Measurements from ENCODE around the gene SELENOK.

Gene SELENOK

DNA sequence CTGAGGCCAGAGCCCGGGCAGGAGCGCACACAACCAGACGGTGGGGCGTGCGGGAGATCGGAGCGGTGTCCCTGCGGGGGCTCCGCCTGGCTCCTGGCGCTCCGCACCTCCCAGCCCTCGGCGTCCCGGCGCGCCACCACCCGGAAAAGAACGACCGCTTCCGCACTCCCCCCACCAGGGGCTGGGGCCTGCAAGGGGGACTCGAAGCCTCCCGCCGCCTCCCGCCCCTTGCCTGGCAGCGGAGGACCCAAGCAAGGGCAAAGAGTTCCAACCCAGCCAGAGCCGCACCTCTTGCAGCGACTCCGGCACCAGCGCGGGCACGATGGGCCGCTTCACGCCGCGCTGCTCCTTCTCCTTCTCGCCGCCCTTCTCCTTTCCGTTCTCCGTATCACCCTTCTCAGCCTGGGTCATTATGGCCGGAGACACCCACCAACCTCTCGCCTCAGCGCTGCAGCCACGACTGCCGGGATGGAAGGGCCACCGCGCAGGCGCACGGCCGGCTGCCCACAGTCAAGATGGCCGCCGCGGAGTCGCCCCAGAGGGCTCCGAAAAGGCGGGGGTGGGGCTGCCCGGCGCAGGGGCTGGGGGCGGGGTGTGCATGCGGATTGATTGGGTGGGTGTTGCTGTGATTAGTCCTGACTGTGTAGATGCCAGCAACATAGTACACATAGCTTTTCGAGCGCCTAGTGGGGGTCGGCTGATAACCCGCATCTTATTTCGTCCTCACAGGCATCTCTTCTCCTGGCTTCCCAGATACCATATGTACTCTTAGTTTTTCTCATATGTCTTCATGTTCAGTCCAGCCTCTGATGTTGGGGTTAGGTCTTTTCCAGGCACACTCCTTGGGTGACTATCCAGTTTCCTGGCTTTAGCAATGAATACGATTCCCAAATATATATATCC is 9.7 kb downstream of the SELENOK start, which contains the start of gene ACTR8:
Gene ACTR8 (minus strand): TSS at position 462 of the 903 bp plus-strand sequence. CDS start 51 bp downstream, at position 411.
- peak; percentile 6 for DNase-seq

DNA sequence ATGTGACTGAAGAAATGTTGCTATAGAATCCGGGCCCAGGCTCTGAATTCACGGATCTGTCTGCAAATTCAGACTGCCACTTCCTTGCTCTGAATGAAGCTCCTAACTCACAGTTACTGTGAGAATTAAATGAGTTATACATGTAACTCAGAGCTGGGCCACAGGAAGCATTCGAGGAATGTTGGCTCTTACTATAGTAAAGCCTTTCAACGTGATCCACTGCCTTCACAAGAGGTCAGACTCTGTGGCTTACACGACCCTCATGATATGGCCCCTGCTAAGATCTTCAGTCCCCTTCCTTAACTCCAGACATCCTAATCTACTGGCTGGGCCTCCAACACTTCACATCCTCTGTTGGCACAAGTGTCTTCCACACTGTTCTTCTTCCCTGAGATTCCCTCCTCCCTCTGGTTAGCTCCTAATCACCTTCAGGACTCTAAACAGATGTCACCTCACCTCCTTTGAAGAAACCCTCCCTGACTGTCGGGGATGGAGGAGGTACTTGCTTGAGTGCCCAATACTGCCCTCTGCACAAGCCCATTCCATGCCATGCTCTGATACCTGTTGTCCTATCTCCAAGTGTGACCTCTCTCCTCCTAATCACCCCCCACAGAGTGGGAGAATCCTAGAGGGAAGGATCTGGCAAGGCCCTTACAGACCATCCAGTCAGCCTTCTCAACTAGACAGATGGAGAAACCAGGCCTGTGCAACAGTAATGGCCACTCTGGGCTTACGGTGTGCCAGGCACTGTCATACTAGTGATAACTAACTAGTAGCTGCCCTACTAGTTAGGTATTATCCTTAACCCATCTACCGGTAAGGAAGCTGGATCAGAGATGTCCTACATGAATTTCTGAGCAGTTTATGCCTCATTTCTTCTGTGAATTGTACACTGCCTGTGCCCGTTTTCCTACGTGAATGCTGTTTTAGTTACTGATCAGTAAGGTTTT is 11.0 kb downstream of the SELENOK start:
- no peak for DNase-seq

DNA sequence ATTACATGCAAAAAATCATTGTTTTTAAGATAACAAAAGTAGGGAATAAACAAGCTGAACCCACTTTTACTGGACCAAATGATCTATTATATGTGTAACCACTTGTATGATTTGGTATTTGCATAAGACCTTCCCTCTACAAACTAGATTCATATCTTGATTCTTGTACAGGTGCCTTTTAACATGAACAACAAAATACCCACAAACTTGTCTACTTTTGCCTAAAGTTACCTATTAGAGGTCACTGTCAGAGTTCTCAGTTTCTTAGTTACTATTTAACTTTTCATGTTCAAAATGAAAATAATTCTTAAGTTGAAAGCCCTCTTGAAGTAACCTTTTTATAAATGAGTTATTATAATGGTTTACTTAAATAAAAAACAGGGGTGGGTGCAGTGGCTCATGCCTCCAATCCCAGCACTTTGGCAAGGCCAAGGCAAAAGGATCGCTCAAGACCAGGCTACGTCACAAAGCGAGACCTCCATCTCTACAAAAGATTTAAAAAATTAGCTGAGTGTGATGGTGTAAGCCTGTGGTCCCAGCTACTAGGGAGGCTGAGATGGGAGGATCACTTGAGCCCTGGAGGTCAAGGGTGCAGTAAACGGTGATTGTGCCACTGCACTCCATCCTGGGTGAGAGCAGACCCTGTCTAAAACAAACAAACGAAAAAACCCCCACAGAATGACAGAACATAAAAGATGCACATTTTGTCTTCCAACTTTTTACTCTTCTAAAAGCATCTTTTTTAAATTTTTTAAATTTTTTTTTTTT is 25.7 kb downstream of the SELENOK start:
- DNase-seq: no peak

DNA sequence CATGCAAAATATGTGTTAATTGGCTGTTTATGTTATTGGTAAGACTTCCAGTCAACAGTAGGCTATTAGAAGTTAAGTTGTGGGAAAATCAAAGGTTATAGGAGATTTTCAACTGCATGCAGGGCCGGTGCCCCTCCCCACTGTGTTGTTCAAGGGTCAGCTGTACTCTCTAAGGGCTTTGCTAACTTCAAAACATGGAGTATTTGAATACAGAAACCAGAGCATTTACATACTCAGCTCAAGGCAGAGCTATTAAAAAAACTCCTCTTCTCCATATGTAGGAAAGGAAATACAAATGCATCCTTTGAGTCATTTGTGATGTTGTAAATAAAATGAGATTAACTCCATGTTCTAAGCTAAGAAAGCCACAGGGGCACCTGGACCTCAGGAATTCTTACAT is 28.5 kb downstream of the SELENOK start:
- DNase-seq: no peak

DNA sequence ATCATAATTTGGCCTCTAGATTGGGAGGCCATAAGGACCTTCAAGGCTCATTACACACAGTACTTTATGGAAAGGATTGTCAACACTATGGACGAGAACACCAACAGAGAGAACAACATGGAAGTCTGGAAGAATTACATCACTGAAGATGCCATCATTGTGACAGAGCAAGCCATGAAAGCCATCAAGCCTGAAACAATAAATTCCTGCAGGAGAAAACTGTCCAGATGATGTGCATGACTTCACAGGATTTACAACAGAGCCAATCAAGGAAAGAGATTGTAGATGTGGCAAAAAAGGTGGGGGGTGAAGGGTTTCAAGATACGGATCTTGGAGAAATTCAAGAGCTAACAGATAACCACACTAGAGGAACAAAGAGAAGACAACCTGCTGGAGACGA is 29.4 kb downstream of the SELENOK start:
- no peak for DNase-seq

DNA sequence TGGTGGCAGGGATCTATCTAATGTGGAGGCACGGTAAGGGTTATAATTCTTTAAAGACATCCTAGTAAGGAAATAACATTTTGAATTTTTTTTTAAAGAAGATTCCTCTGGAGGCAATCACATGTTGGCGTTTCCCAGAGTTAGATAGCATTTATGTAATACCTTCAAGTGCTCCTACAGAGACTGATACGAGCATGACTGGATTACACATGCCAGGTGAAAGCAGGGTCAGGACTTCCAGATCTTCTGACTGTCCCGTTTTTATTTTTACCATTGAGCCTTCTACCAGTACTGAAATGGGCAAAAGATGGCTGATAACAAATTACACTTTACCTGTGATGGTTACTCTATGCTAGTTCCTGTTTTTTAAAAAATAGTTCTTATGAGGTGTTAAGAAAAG is 31.5 kb downstream of the SELENOK start:
- DNase-seq: no peak

DNA sequence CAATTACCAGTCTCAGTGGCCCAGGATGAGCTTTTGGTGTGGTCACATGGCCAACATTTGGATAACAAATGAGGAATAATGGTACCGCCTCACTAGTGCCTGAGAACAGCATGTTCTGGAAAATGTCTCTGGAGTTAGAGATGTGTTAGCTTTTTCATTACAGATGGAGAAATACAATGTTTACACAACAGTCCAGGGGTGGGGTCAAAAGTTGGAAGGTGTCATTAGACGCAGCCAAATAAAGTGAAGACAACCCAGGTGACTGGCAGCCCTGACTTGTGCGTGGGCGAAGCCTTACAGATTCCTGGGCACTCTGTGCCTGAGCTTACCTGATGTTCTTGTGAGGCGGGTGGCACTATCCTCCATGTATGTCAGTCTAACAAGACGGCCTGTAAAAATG is 32.5 kb downstream of the SELENOK start:
- no peak for DNase-seq

DNA sequence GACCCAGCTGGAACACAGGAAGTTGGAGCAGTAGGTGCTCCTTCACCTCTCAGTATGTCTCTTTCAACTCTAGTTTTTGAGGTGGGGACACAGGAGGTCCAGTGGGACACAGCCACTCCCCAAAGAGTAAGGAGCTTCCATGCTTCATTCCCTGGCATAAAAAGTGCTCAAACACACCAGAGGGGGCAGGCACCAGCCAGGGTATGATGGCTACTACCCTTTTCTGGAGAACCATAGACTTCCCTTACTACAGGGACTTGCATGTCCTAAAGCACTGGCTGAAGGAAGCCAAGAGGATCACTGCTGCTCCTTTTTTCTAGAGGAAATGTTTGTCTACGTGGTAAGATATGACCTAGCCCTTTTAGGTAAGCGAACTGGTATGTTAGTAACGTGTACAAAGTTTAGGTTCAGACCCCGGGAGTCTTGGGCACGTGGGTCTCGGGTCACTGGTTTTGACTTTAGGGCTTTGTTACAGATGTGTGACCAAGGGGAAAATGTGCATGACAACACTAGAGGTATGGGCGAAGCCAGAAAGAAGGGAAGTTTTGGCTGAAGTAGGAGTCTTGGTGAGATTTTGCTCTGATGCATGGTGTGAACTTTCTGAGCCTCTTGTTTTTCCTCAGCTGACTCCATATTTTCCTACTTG is 33.4 kb downstream of the SELENOK start:
- DNase-seq: no peak

DNA sequence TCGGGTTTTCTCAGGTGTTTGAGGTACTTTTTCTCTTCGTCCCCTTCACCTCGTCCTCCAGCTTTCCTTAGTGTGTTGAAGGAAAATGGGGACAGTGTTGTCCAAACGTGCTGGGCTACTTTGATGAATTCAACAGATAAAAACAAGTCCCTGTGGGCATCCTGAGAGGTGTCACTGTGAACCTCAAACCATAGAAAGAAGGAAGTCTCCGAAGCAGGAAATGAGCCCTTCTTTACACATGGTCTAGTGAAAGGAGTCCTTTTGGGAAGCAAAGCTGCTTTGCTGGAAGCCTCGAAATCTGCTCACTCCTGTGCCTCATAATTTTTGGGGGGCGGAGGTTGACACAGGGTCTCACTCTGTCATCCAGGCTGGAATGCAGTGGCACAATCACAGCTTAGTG is 34.7 kb downstream of the SELENOK start:
- DNase-seq: no peak

DNA sequence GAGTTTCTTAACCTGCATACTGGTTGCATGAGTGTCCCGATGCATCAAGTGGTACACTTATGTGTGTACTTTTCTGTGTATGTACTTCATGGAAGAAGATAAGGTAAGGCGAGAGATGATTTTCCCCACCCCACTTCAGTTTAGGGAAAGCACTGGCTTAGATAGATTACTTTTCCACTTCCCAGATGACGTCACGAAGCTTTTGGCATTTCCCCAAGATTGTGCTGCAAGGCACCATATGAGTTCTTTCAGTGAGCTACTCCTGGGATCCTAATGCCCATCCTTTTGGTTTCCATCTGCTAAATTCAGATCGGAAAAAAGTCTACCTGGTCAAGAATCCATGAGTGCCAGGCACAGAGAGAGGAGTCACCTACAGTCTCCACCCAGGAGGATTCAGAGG is 40.8 kb downstream of the SELENOK start:
- no peak for DNase-seq

DNA sequence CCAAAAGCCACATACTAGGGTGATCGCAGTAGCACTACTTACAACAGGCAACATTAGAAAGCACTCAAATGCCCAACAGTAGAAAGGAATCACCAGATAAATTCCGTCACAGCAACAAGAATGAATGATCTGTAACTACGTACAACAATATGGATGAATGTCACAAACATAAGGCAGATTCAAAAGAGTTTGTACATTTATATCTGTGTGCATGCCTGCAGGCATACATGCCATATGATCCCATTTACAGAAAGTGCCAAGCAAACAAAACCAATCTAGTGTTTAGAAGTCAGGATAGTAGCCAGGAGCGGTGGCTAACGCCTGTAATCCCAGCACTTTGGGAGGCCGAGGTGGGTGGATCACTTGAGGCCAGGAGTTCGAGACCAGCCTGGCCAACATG is 41.7 kb downstream of the SELENOK start:
- DNase-seq: no peak

DNA sequence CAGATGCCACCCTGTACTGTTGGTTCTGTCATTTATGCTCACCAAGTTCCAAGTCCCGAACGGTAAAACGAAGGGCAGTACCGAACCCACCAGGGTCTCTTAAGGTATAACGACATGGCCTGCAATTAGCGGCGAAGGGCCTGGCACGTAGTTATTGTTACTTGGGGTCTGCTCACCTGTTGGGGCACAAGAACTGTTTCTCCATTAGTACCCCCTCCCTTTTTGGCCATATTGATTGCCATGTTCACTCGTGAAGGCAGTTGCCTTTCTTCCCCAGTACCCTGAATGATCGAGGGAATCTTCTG is 44.9 kb downstream of the SELENOK start:
- DNase-seq: no peak

DNA sequence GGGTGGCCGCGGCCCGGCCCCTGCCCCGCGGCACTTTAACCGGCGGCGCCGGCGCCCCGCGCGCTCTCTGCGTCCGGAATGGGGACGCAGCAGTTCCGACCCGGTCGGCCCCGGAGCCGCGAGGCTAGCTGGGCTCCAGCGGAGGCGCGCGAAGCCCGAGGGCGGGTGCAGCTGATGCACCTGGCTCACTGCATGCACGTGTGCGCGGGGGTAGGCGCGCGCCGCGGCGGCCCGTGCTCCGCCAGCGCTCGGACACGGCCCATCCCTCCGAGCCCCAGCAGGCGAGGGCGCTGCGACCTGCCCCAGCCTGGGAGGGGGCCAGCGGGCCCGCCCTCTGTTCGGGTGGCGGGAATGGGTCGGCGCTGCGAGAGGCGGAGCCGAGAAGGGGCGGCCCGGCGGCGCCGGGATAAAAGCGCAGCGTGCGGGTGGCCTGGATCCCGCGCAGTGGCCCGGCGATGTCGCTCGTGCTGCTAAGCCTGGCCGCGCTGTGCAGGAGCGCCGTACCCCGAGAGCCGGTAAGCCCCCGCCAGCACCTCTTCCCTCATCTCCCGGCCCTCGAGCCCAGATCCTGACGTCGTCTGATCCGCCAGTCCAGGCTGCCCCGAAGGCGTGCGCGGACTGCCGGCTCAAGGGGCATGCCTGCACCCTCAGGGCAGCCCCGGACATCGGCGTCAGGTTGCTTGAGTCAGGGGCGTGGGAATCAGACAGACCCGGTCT is 45.4 kb downstream of the SELENOK start, which contains the start of the genes CHDH and IL17RB:
Gene CHDH (minus strand): TSS at position 286 of the 717 bp plus-strand sequence. CDS start 22,411 bp downstream, outside the sequence.
Gene IL17RB (plus strand): TSS at position 435 of the 717 bp plus-strand sequence. CDS start 21 bp downstream, at position 456.
- no peak for DNase-seq

DNA sequence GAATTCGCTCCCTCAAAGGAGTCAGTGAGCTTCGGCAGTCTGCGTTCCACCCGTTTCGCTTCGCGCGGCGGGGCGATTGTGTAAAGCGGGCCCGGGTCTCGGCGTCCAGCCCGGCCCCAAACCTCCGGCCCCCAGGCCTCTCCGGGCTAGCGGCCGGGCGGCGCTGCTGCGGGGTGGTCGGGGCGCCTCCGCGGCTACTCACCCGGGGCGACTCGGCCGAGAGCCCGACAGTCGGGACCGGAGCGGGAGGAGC is 45.9 kb downstream of the SELENOK start:
- DNase-seq: no peak

DNA sequence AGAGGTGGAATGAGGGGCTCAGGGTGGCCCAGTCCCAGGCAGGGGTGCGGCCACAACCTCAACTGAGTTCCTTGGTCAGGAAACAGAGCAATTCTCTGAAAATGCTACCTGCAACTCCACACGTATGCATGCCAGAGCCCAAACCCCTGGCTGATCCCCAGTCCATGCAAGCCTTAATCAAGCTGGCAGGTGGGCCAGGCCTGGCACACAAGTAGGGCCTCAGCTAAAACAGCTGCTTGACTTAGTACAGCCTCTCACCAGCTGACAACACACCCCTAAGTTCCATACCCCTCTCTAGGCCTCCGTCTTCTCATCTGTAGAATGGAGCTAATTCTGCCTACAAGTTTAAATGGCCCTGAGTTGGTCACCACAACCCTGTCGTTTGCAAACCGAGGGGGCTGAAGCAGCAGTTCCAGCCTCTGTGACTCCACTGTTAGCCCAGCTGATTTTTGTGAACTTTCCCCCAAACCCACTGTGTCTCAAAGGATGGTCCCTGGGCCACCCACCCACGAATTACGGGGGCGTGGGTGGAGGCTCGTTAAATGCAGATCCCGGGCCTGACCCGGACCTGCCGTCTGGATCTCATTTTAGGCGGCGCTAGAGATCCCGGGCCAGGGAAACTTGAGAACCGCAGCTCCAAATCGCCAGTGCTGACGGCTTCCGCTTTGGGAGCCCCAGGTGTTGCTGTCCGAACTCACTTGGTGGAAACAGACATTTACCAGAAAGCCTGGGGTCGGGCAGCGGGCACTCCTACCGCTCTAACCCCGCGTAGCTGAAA is 46.4 kb downstream of the SELENOK start:
- no peak for DNase-seq

DNA sequence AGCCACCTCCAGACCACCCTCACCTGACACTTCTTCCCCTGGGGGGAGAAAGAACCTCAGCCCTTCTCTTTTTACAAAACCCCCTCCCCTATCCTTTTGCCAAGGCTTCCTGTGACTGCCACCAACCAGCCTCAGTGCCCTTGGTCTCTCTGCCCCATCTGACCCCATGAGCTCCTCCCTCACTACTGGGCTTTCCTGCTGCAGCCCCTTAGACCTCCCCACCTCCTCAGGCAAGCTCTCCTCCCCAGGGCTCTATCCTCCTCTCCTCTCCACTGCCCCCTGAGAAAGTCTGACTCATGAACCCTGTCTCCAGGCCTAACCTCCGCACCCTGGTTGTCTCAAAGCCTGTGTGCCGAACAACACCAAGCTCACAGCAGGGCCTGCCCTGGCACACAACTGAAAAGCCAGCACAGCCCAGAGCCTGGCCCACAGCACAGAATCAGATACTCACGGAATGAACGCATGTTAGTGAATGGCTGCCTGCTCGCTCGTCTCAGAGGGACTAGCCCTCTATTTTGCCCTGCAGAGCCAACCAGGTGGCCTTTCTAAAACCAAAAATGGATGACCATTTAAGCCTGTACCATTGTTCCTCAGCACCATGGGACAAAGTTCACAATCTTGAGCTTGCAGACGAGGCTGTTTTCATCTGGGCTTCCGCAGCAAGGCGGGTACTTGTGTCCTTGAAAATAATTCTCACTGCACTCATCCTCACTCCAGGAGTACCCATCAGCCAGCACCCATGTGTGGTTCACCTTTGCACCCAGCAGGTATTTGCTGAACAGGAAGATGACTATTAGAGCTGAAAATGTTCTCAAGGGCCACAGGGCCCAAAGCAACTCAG is 47.2 kb downstream of the SELENOK start:
- no peak for DNase-seq

DNA sequence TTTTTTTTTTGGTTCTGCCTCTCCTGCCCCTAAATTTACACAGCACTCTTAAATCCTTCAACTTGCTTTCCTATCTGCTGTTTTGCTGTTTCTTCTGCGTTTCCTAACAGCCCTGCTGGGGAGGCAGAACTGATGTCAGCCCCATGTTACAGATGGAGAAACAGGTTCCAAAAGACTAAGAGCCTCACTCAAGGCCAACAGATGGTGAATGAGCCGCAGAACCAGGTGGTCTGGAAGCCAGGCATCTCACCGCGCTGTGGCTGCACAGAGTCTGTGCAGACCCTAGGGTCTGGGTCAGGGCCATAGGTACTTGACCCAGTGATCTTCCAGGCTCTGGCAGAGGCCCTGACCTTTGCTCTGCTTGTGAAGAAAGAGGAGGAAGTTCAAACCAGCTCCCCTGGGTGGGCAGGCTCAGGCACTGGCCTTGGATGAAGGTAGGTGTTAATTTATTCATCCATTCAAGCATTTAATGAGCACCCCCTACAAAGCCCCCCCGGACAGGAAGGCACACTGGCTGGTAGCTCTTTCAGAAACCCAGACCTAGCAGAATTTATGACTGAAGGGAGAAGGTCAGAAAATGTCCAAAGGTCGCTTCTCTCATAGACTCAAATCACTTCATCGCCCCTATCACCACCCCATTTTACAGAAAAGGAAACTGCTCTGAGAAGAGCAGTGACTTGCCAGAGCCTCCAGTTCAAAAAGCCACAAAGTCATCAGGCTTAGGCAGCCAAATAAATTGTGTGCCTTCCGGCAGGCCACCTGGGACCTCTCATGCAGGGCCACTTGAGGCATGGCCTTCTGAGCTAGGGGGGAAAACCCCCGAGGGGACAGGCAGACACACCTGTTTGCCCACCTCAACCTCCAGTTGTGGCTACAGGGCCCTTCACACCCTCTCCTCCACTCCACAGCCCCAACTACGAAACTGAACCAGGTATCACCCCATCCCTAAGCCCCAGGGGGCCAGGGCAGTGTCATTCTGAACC is 48.2 kb downstream of the SELENOK start:
- peak; percentile 47 for DNase-seq

DNA sequence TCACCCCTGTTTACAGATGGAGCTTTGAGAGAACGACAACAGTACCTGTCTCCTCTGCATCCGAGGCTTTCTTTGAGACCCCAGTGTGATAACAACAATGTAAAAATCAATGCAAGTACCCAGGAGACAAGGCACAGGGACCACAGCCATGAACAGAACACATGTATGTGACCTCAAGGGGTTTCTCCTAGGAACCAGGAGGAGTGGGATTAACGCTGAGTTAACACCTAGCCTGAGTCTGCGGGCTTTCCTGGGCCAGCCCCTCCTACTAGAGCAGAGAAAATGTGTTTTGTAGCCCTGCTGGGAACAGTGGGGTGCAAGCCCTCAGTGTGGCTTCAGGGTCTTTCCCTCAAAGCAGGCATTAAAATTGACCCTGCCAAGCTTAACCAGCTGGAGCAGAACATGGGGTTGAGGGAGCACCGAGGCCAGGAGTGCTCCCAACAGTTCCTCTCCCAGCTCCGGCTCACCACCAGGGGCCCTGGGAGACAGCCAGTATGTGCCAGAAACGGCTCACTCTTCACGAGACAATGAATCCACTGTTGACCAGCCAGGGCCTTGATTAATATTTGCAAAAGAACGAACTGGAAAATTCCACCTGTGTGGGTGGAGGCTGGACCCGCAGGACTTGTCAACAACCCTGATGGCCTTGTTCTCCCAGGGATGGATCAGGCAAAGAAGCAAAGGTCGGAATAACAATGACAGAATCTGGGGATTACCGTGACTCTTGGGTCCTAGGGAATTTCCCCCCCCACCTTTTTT is 49.0 kb downstream of the SELENOK start:
- no peak for DNase-seq
